Glutamatergic neuron (in vitro differentiated cells): Measurements from ENCODE around the gene ZNF324. TPM values are rescaled to one million over a fixed set of nuclear protein-coding genes. Genes with fewer than 3 reads are reported as not detected.
A peak's percentile ranks its signal among the peaks of the same experiment; 100 is the strongest.

Experiments
- DNase-seq: peaks from one replicate; pipeline ENCODE4 v3.0.0; 2022
- H3K27ac Mint-ChIP-seq: one replicate; pipeline ENCODE4 v1.8.0; 2020; ENCODE audit warnings: mild to moderate bottlenecking, mixed read lengths, inconsistent platforms; ENCODE audit not compliant: unreplicated experiment
- H3K27me3 Mint-ChIP-seq: one replicate; pipeline ENCODE4 v1.8.0; 2020; ENCODE audit warnings: mild to moderate bottlenecking, moderate library complexity, mixed read lengths, inconsistent platforms; ENCODE audit not compliant: unreplicated experiment
- H3K36me3 Mint-ChIP-seq: one replicate; pipeline ENCODE4 v1.8.0; 2020; ENCODE audit warnings: mild to moderate bottlenecking, mixed read lengths, inconsistent platforms; ENCODE audit not compliant: unreplicated experiment
- H3K4me1 Mint-ChIP-seq: one replicate; pipeline ENCODE4 v1.8.0; 2020; ENCODE audit warnings: mild to moderate bottlenecking, low read depth, mixed read lengths, inconsistent platforms; ENCODE audit not compliant: unreplicated experiment
- H3K4me3 Mint-ChIP-seq: one replicate; pipeline ENCODE4 v1.8.0; 2020; ENCODE audit warnings: mild to moderate bottlenecking, mixed read lengths, inconsistent platforms; ENCODE audit not compliant: unreplicated experiment
- H3K9me3 Mint-ChIP-seq: one replicate; pipeline ENCODE4 v1.8.0; 2020; ENCODE audit warnings: mild to moderate bottlenecking, moderate library complexity, mixed read lengths, inconsistent platforms; ENCODE audit not compliant: unreplicated experiment
- long read RNA-seq: library from polyadenylated mRNA; unstranded; transcript quantifications from one replicate; pipeline ENCODE4 v2.0.0, GENCODE V29; 2020; ENCODE audit not compliant: unreplicated experiment
- total RNA-seq: library from RNA; stranded (reverse); fragmentation: NEBNext Ultra II Directional; extraction: Animal tissue kit (Norgen Biotek cat#: 25700); gene quantifications from one replicate; pipeline ENCODE4 v1.2.1, GENCODE V29; 2021; ENCODE audit not compliant: unreplicated experiment
- TF ChIP-seq, protein P1 (sequence below): fragments of 200-600 bp; sonication (generic); IDR thresholded peaks from one replicate; pipeline ENCODE4 v1.5.0; 2021; ENCODE audit not compliant: partially characterized antibody, unreplicated experiment

ZNF324 gene
- 15.8 TPM for total RNA-seq
- long read RNA-seq, partial matches to known transcripts: 2 of 2 reads
- long read RNA-seq, other reads (novel, unspliced or antisense): 0 of 2 reads

DNA sequence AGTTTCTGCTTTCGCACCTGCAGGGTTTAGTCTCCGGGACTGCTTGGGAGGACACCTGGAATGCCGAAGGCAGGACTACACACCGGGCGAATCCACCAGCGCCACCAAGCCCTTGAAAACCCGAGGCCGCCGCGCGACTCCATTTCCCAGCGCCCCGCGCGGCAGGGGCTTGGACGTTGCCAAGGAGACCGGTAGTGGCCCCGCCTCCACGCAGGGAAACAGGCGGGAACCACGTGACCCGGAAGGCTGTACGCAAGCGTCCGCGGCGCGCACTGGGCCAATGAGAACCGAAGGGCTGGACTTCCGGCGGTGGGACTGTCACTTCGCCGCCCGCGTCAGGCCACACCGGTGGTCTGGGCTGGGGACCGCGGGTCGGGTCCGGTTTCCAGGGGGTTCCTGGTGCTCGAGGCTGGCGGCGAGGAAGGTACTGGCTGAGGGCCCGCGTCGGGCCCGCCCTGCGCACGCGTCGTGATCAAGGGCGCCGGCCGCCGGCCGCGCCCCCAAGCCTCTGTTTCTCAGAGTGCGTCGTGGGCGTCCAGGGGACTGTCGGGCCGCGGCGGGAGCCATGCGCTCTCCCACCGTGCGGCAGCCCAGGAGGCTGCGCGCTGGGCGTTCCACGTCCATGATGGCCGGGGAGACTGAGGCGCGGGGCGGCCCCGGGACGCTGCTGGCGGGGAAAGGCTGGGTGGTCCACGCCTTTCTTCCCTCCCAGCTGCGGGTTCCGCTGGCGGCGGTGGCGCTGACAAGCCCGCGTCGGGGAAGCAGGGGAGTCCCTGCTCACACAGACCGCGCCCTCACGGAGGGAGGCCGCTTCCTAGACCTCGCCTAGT lies at the start of gene ZNF324:
Gene ZNF324 (plus strand): TSS at position 321 of the 830 bp plus-strand sequence. CDS start 2,106 bp downstream, outside the sequence.
- Mint-ChIP-seq H3K27ac (peak within 1 kb of the TSS; percentile 57), H3K27me3 (peaks cover 7% of the 10 kb centered on the region), H3K4me1 (peaks cover 5% of the 10 kb centered on the region), H3K4me3 (peak within 1 kb of the TSS; percentile 87), H3K9me3 (no peaks in the 10 kb centered on the region), H3K36me3 (no peaks in the 10 kb centered on the region)
- peak; percentile 99 for DNase-seq
- TF ChIP-seq, protein P1, sequence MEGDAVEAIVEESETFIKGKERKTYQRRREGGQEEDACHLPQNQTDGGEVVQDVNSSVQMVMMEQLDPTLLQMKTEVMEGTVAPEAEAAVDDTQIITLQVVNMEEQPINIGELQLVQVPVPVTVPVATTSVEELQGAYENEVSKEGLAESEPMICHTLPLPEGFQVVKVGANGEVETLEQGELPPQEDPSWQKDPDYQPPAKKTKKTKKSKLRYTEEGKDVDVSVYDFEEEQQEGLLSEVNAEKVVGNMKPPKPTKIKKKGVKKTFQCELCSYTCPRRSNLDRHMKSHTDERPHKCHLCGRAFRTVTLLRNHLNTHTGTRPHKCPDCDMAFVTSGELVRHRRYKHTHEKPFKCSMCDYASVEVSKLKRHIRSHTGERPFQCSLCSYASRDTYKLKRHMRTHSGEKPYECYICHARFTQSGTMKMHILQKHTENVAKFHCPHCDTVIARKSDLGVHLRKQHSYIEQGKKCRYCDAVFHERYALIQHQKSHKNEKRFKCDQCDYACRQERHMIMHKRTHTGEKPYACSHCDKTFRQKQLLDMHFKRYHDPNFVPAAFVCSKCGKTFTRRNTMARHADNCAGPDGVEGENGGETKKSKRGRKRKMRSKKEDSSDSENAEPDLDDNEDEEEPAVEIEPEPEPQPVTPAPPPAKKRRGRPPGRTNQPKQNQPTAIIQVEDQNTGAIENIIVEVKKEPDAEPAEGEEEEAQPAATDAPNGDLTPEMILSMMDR: no peak

DNA sequence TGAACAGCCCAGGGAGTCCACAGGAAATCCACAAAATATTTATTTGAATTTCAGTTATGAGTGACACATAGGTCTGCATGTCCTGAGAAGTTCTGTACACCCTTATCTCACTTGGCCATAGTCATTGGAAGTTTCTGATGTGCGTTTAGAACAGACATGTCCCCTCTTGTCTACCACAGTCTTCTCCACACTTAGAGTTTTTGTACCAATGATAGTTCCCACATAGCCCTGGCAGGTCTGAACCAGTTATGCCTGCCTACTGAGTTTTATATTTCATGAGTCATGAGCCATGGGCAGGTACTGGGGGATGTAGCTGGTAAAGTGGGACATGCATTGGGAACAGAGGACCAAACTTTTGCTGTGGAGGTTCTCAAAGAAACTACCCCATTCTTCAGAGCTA lies 38.3 kb upstream of the ZNF324 start:
- H3K4me1 Mint-ChIP-seq: no peaks in the 10 kb centered on the region

DNA sequence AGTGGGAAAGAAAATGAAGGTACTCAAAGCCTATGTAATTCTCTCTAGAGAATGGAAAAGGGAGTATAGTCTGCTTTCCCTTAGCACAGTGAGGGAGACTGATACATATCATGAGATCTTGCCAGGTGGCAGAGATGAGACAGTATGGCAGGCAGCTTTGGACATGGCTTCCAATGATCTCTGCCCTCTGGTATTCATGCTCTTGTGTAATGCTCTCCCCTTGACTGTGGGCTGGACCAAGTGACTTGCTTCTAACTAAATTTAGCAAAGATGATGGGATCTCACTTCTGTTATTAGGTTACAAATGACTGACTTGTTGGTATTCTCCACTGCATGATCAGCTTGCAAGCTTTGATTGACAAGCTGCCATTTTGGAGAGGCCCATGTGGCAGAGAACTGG lies 37.1 kb upstream of the ZNF324 start:
- Mint-ChIP-seq H3K27ac (no peak overlapping the region), H3K4me3 (no peak overlapping the region), H3K4me1 (no peaks in the 10 kb centered on the region), H3K27me3 (peaks cover 5% of the 10 kb centered on the region), H3K9me3 (peaks cover 28% of the 10 kb centered on the region), H3K36me3 (peaks cover 46% of the 10 kb centered on the region)
- DNase-seq: no peak
- TF ChIP-seq, protein P1: no peak

More for the DNA sequence above, 38.3 kb upstream of the ZNF324 start:
- peaks cover 23% of the 10 kb centered on the region for H3K9me3 Mint-ChIP-seq
- no peak overlapping the region for H3K4me3 Mint-ChIP-seq
- H3K27me3 Mint-ChIP-seq: peaks cover 5% of the 10 kb centered on the region
- peaks cover 36% of the 10 kb centered on the region for H3K36me3 Mint-ChIP-seq
- no peak for DNase-seq
- H3K27ac Mint-ChIP-seq: no peak overlapping the region
- TF ChIP-seq, protein P1: no peak

- peaks cover 85% of the 10 kb centered on the region for H3K36me3 Mint-ChIP-seq
- no peaks in the 10 kb centered on the region for H3K4me1 Mint-ChIP-seq
- TF ChIP-seq, protein P1: no peak
- no peak overlapping the region for H3K27ac Mint-ChIP-seq
- H3K27me3 Mint-ChIP-seq: peaks cover 14% of the 10 kb centered on the region
- peaks cover 38% of the 10 kb centered on the region for H3K9me3 Mint-ChIP-seq
- DNase-seq: no peak
- no peak overlapping the region for H3K4me3 Mint-ChIP-seq
Measured at GRCh38 chr19:58434217-58434616, 32.7 kb upstream of the ZNF324 start.
